ENCODE data around the gene CTSH.

- TF ChIP-seq CTCF (IDR thresholded peaks at IDR 0.05) (no peak), POLR2A (IDR thresholded peaks at IDR 0.05) (no peak)
Measured at GRCh38 chr15:78989701-78990240, 44.9 kb upstream of the CTSH start.

Data from prostate gland (tissue), 2 donors.